GM12878 (cell line): ENCODE measurements around the gene TRAF3. TPM values are rescaled to one million over a fixed set of nuclear protein-coding genes. Genes with fewer than 3 reads are reported as not detected.

Experiments
- ATAC-seq: fragments of 200-7000 bp; cut with Tn5 transposase; 3 replicates; pipeline ENCODE4 v1.9.1; 2020; ENCODE audit warnings: mild to moderate bottlenecking, moderate library complexity
- BruUV-seq: library from RNA; stranded (reverse); fragments of 400-500 nt; replicated peaks from 2 replicates; lab custom pipeline; 2021; lab: Mats Ljungman, UMichigan
- CTCF ChIA-PET: fragments of 300-600 bp; sonication (Branson Sonifier 250); formaldehyde crosslinking; extraction: SDS; loops from one replicate; lab custom pipeline; 2021; ENCODE audit warnings: inconsistent platforms; lab: Yijun Ruan, JAX
- POLR2A ChIA-PET: fragments of 350-600 bp; formaldehyde crosslinking; extraction: SDS; loops from one replicate; lab custom pipeline; 2021; ENCODE audit warnings: inconsistent platforms; lab: Charles Lee
- RAD21 ChIA-PET: fragments of 300-600 bp; sonication (Branson Sonifier 250); formaldehyde crosslinking; loops from one replicate; lab custom pipeline; 2023; ENCODE audit warnings: antibody characterized with exemption; ENCODE audit not compliant: unreplicated experiment; lab: Charles Lee
- SMC1A ChIA-PET: fragments of 300-600 bp; sonication (Branson Sonifier 250); formaldehyde crosslinking; loops from one replicate; lab custom pipeline; 2023; ENCODE audit not compliant: unreplicated experiment, uncharacterized antibody; lab: Charles Lee
- DNase-seq: peaks from one replicate; pipeline ENCODE4 v3.0.0-alpha.2; 2011; ENCODE audit warnings: low read depth, low spot score
- FAIRE-seq: peaks from 3 replicates; lab custom pipeline; 2011; peaks lifted over from hg19 to GRCh38; lab: Jason Lieb, UNC
- H2AFZ ChIP-seq: 2 replicates; pipeline ENCODE4 v1.6.0; 2011; ENCODE audit warnings: low read depth, low read length, control low read depth; ENCODE audit not compliant: control insufficient read depth
- H3K27ac ChIP-seq: 2 replicates; pipeline ENCODE4 v1.5.1; 2011; ENCODE audit warnings: control low read depth; ENCODE audit not compliant: control insufficient read depth, insufficient read depth
- H3K27me3 ChIP-seq, 2 experiments: replicated peaks in 1 of 2; 2 replicates each; pipeline versions ENCODE4 v1.6.0 to v1.6.1; 2011; ENCODE audit warnings: low read length in 1 of 2; ENCODE audit not compliant: control insufficient read depth in 2 of 2, insufficient read depth in 2 of 2
- H3K36me3 ChIP-seq, 2 experiments: 2 replicates each; pipeline ENCODE4 v1.5.1; 2011; ENCODE audit warnings: low read length in 1 of 2; ENCODE audit not compliant: control insufficient read depth in 2 of 2, insufficient read depth in 2 of 2
- H3K4me1 ChIP-seq: 2 replicates; pipeline ENCODE4 v1.6.1; 2011; ENCODE audit warnings: mild to moderate bottlenecking, low read length, moderate library complexity, mixed read lengths; ENCODE audit not compliant: control insufficient read depth, insufficient read depth
- H3K4me2 ChIP-seq: 2 replicates; pipeline ENCODE4 v1.6.0; 2011; ENCODE audit warnings: control low read depth; ENCODE audit not compliant: control insufficient read depth, insufficient read depth
- H3K4me3 ChIP-seq: fragments of 200-600 bp; sonication (generic); 2 replicates; pipeline ENCODE4 v1.5.1; 2016
- H3K79me2 ChIP-seq: 2 replicates; pipeline ENCODE4 v1.6.0; 2011; ENCODE audit warnings: low read length; ENCODE audit not compliant: control insufficient read depth, insufficient read depth
- H3K9ac ChIP-seq: 2 replicates; pipeline ENCODE4 v1.8.0; 2011; ENCODE audit warnings: low read length, control low read depth, mixed read lengths; ENCODE audit not compliant: control insufficient read depth, insufficient read depth
- H3K9me3 ChIP-seq: replicated peaks from 3 replicates; pipeline ENCODE4 v1.5.1; 2011; ENCODE audit warnings: mild to moderate bottlenecking, low read length; ENCODE audit not compliant: control insufficient read depth, insufficient read depth
- H4K20me1 ChIP-seq: 2 replicates; pipeline ENCODE4 v1.6.0; 2011; ENCODE audit not compliant: control insufficient read depth, insufficient read depth
- NFXL1 ChIP-seq: fragments of 450-650 bp; IDR thresholded peaks from 2 replicates; pipeline ENCODE4 v1.6.1; 2017; ENCODE audit warnings: antibody characterized with exemption, mild to moderate bottlenecking, borderline replicate concordance
- NFYA ChIP-seq: IDR thresholded peaks from 2 replicates; pipeline ENCODE4 v1.6.1; 2011; ENCODE audit warnings: low read depth, mild to moderate bottlenecking, low read length, improper control_type of control experiment, borderline replicate concordance
- PAX5 ChIP-seq: IDR thresholded peaks from 2 replicates; pipeline ENCODE4 v1.6.1; 2011; ENCODE audit warnings: low read depth, low read length, borderline replicate concordance
- POLR2AphosphoS2 ChIP-seq: IDR thresholded peaks from 2 replicates; pipeline ENCODE4 v1.6.1; 2011; ENCODE audit warnings: low read depth, mild to moderate bottlenecking, low read length, improper control_type of control experiment, moderate library complexity
- SMAD1 ChIP-seq: fragments of 450-650 bp; IDR thresholded peaks from 2 replicates; pipeline ENCODE4 v1.6.1; 2018; ENCODE audit warnings: mild to moderate bottlenecking, low read depth; ENCODE audit not compliant: partially characterized antibody
- SRF ChIP-seq, 2 experiments: IDR thresholded peaks; 2 replicates each; pipeline ENCODE4 v1.6.1; 2011; ENCODE audit warnings: low read depth in 2 of 2, low read length in 2 of 2, mild to moderate bottlenecking in 1 of 2, moderate library complexity in 1 of 2
- YBX1 ChIP-seq: fragments of 450-650 bp; IDR thresholded peaks from 2 replicates; pipeline ENCODE4 v1.6.1; 2016; ENCODE audit warnings: antibody characterized with exemption
- WGBS: methylation state at CpG from one replicate; pipeline ENCODE4 v1.1.6; 2016; ENCODE audit warnings: low lambda C conversion rate; ENCODE audit not compliant: insufficient replicate concordance, insufficient coverage; ENCODE audit errors: missing lambda C conversion rate; 5-methylcytosine and 5-hydroxymethylcytosine counted together
- in situ Hi-C: fragments of 300-500 bp; cut with MboI; formaldehyde crosslinking; loops from 9 replicates; pipeline ENCODE4 v1.14.3; 2018; ENCODE audit warnings: mixed read lengths
- intact Hi-C: fragments of 100-400 bp; cut with micrococcal nuclease; formaldehyde crosslinking; loops from one replicate; pipeline ENCODE4 v1.14.2; 2022; ENCODE audit not compliant: unreplicated experiment
- polyA plus RNA-seq, 11 experiments: library from polyadenylated mRNA; depleted of rRNA in 4 of 11; unstranded in 6 of 11; stranded (reverse) in 5 of 11; fragments of >200 nt; fragmentation: Nextera tagmentation in 4 of 11; fragmentation: Illumina TruSeq in 1 of 11; extraction: Ambion mirVana in 4 of 11; extraction: Trizol in 1 of 11; gene quantifications; 1 replicate in 1 of 11; 2 replicates in 10 of 11; pipeline versions ENCODE4 v1.2.1 to v1.2.3, GENCODE V29; 2011 to 2016; ENCODE audit warnings: inconsistent platforms in 2 of 11, missing spikeins in 2 of 11, low read depth in 1 of 11
- total RNA-seq, 4 experiments: library from RNA; depleted of rRNA in 3 of 4; stranded (reverse); fragments of >200 nt in 3 of 4; fragmentation: Illumina TruSeq in 1 of 4; extraction: Trizol in 1 of 4; gene quantifications; 2 replicates each; pipeline versions ENCODE4 v1.2.1 to v1.2.3, GENCODE V29; 2013 to 2021
- TF ChIP-seq, protein P1 (sequence below): fragments of 450-650 bp; formaldehyde crosslinking; IDR thresholded peaks from 2 replicates; pipeline ENCODE4 v1.5.0; 2022; ENCODE audit warnings: mild to moderate bottlenecking, missing genetic modification characterization
- TF ChIP-seq, protein P2 (sequence below): fragments of 450-650 bp; IDR thresholded peaks from 2 replicates; pipeline ENCODE4 v1.6.1; 2018; ENCODE audit warnings: borderline replicate concordance, mild to moderate bottlenecking; ENCODE audit not compliant: partially characterized antibody

TRAF3 gene
- total and polyA plus RNA-seq, 10 of the 15 experiments (the other 5 are each of a cell fraction or from before 2014, with no cell fraction given), result 3.0 to 70.1 (median 36.5) TPM

DNA sequence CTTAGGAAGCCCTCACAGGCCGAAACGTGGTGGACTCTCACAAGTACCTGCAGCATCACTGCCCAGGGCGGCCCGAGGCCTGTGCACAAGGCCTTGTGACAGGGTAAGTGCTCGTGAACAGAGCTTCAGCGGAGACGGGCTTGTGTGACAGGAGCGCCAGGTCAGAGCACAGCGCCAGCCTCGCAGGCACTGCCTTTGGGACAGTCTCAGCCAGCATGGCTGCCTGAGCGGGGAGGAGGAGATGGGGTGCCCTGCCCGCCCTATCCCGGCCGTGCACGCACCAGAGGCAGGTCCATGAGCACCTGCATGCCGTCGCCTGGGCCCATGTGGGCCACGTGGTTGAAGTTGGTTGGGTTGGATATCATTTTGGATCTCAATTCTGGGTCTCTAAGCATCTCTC is 162.1 kb downstream of the TRAF3 start:
- DNase-seq (no peak), FAIRE-seq (no peak), ATAC-seq (no peak)
- no peak overlapping the region for H2AFZ ChIP-seq
- no peak for TF ChIP-seq YBX1
- no peak for TF ChIP-seq PAX5
- no peak for TF ChIP-seq NFYA
- TF ChIP-seq, protein P1, sequence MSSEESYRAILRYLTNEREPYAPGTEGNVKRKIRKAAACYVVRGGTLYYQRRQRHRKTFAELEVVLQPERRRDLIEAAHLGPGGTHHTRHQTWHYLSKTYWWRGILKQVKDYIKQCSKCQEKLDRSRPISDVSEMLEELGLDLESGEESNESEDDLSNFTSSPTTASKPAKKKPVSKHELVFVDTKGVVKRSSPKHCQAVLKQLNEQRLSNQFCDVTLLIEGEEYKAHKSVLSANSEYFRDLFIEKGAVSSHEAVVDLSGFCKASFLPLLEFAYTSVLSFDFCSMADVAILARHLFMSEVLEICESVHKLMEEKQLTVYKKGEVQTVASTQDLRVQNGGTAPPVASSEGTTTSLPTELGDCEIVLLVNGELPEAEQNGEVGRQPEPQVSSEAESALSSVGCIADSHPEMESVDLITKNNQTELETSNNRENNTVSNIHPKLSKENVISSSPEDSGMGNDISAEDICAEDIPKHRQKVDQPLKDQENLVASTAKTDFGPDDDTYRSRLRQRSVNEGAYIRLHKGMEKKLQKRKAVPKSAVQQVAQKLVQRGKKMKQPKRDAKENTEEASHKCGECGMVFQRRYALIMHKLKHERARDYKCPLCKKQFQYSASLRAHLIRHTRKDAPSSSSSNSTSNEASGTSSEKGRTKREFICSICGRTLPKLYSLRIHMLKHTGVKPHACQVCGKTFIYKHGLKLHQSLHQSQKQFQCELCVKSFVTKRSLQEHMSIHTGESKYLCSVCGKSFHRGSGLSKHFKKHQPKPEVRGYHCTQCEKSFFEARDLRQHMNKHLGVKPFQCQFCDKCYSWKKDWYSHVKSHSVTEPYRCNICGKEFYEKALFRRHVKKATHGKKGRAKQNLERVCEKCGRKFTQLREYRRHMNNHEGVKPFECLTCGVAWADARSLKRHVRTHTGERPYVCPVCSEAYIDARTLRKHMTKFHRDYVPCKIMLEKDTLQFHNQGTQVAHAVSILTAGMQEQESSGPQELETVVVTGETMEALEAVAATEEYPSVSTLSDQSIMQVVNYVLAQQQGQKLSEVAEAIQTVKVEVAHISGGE (CRISPR knock-in tag), result no peak
- TF ChIP-seq, protein P2, sequence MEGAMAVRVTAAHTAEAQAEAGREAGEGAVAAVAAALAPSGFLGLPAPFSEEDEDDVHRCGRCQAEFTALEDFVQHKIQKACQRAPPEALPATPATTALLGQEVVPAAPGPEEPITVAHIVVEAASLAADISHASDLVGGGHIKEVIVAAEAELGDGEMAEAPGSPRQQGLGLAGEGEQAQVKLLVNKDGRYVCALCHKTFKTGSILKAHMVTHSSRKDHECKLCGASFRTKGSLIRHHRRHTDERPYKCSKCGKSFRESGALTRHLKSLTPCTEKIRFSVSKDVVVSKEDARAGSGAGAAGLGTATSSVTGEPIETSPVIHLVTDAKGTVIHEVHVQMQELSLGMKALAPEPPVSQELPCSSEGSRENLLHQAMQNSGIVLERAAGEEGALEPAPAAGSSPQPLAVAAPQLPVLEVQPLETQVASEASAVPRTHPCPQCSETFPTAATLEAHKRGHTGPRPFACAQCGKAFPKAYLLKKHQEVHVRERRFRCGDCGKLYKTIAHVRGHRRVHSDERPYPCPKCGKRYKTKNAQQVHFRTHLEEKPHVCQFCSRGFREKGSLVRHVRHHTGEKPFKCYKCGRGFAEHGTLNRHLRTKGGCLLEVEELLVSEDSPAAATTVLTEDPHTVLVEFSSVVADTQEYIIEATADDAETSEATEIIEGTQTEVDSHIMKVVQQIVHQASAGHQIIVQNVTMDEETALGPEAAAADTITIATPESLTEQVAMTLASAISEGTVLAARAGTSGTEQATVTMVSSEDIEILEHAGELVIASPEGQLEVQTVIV, result no peak
- TF ChIP-seq POLR2AphosphoS2, result no peak
- no peak for TF ChIP-seq SRF (IDR thresholded peaks at IDR 0.05; ENCODE audit: low read depth in 2 of 2, low read length in 2 of 2)
- no peak for TF ChIP-seq SMAD1
- TF ChIP-seq NFXL1, result no peak
- ChIA-PET SMC1A (no interaction called here), POLR2A (no interaction called here), CTCF (no interaction called here), RAD21 (no interaction called here)
- 70% methylated on average over 18 of the region's 18 CpGs for WGBS
- no peak overlapping the region for H3K27ac ChIP-seq
- no peaks in the 10 kb centered on the region for H4K20me1 ChIP-seq
- no TSS peak for BruUV-seq
- no peaks in the 10 kb centered on the region for H3K27me3 ChIP-seq
- no peaks in the 10 kb centered on the region for H3K9me3 ChIP-seq
- H3K79me2 ChIP-seq, result no peaks in the 10 kb centered on the region
- no peak overlapping the region for H3K4me3 ChIP-seq
- in situ Hi-C loops, result no loop called here
- intact Hi-C loops, result no loop called here
- no peak overlapping the region for H3K9ac ChIP-seq
- H3K4me1 ChIP-seq, result no peaks in the 10 kb centered on the region
- H3K4me2 ChIP-seq, result no peak overlapping the region
- H3K36me3 ChIP-seq, result peaks cover 3% of the 10 kb centered on the region in 2 experiments; a peak in 3 of 4 replicates
